Activated CD4-positive, alpha-beta T cell treated with anti-CD3 and anti-CD28 coated beads, Interleukin-2, amount 10 ng/mL, durations not matched to agents 7 days and 5 days (primary cell): Measurements from ENCODE around the gene GASK1A. TPM values are rescaled to one million over a fixed set of nuclear protein-coding genes. Genes with fewer than 3 reads are reported as not detected.

Experiments used
- CTCF ChIA-PET: fragments of 350-600 bp; sonication (Branson Sonifier 250); formaldehyde crosslinking; loops from one replicate; lab custom pipeline; 2021; ENCODE audit warnings: antibody characterized with exemption; lab: Charles Lee
- POLR2A ChIA-PET: fragments of 350-600 bp; sonication (Branson Sonifier 250); formaldehyde crosslinking; loops from one replicate; lab custom pipeline; 2021; ENCODE audit warnings: antibody characterized with exemption; lab: Charles Lee
- DNase-seq: peaks from one replicate; pipeline ENCODE4 v3.0.0-alpha.2; 2020
- H3K27ac Mint-ChIP-seq: one replicate; pipeline ENCODE4 v1.8.0; 2021; ENCODE audit warnings: mild to moderate bottlenecking, moderate library complexity, mixed read lengths
- H3K27me3 Mint-ChIP-seq: one replicate; pipeline ENCODE4 v1.8.0; 2021; ENCODE audit warnings: mixed read lengths
- H3K36me3 Mint-ChIP-seq: one replicate; pipeline ENCODE4 v1.8.0; 2021; ENCODE audit warnings: low read depth, mixed read lengths
- H3K4me1 Mint-ChIP-seq: one replicate; pipeline ENCODE4 v1.8.0; 2021; ENCODE audit warnings: mixed read lengths
- H3K4me3 Mint-ChIP-seq: one replicate; pipeline ENCODE4 v1.8.0; 2021; ENCODE audit warnings: mild to moderate bottlenecking, moderate library complexity, mixed read lengths
- H3K9me3 Mint-ChIP-seq: one replicate; pipeline ENCODE4 v1.8.0; 2021; ENCODE audit warnings: mixed read lengths
- total RNA-seq, 2 experiments: library from RNA; stranded (reverse); gene quantifications; one replicate each; pipeline ENCODE4 v1.2.3, GENCODE V29; 2021

The GASK1A gene
- total RNA-seq, 2 experiments from 2014 or later: not detected

DNA sequence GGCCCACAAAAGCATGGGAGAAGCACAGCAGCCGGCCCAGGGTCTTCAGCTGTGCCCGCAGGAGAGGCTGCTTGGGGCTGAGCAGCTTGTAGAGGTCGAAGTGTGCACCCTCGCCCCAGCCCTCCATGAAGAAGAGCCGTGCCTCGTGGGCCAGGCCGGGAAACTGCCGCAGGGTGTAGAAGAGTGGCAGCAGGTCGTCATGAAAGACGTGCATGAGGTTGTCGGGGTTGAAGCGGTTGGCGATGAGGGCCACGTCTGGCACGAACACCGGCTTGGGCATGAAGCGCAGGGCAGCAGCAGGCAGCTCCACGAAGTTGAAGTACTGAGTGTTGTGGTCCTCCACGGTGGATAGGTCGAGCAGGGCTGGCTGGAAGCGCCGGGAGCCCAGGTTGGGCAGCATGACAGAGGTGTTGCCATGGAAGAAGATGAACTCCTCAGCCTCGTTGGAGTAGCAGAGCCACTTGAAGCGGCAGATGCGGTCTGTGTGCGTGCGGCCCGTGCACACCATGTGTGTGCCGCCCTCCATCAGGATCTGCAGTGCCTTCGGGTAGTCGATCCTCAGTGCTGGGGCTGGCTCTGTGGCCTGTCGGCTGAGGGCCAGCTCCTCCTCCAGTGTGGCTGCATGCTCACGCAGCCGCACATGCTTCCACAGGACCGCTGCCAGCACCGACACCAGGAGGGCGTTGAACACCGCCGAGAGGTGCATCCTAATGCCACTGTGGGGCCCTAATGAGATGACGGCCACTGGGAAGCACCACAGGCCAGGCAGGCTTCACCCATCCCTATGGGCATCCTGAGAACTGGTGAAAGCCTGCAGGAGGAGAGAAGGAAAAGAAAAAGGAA lies 101.8 kb downstream of the GASK1A start:
- H3K27ac Mint-ChIP-seq: no peak overlapping the region
- no peaks in the 10 kb centered on the region for H3K4me1 Mint-ChIP-seq
- DNase-seq: no peak
- peaks cover 28% of the 10 kb centered on the region for H3K9me3 Mint-ChIP-seq
- H3K36me3 Mint-ChIP-seq: peaks cover 32% of the 10 kb centered on the region
- H3K27me3 Mint-ChIP-seq: no peaks in the 10 kb centered on the region
- no peak overlapping the region for H3K4me3 Mint-ChIP-seq
- CTCF ChIA-PET: no interaction called here
- POLR2A ChIA-PET: no interaction called here

DNA sequence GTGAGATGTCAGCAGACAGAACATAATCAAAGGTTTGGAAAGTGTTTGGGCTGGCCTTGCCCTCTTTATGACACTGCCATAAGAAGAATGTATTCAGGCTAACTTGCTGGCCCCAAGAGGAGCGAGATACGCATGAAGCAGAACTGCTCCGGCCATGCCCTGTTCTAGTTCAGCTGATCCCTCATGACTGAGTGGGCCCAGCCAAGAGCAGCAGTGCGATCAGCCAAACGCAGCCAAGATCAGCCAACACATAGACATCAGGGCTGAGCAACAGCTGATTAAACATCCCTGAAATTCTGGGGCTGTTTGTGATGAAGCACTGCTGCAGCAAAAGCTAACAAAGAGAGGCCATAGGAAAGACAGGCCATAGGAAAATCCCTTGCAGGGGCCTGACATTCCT lies 102.7 kb downstream of the GASK1A start:
- H3K27me3 Mint-ChIP-seq: no peaks in the 10 kb centered on the region
- no peak overlapping the region for H3K4me3 Mint-ChIP-seq
- DNase-seq: no peak
- POLR2A ChIA-PET: no interaction called here
- H3K36me3 Mint-ChIP-seq: peaks cover 32% of the 10 kb centered on the region
- H3K4me1 Mint-ChIP-seq: peaks cover 3% of the 10 kb centered on the region
- CTCF ChIA-PET: no interaction called here
- peaks cover 28% of the 10 kb centered on the region for H3K9me3 Mint-ChIP-seq
- H3K27ac Mint-ChIP-seq: no peak overlapping the region

DNA sequence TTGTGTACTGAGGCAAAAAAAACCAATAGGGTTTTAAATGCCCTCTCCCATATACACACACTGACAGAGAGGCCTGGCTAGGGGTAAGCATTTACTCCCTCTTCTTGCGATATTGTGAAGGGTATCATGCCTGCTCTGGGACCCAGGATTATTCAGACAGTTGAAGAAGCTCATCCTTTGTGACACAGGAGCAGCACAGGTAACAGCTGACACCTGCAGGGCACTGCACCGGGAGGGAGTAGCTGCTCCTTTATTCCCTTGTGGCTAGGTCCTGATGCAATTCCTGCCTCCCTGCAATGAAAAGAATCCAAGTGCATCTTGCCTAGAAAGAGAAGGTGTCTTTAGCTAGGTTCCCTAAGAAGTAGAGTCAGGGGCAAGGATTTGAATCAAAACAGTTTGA lies 103.3 kb downstream of the GASK1A start:
- no peaks in the 10 kb centered on the region for H3K27me3 Mint-ChIP-seq
- POLR2A ChIA-PET: no interaction called here
- DNase-seq: no peak
- H3K9me3 Mint-ChIP-seq: peaks cover 28% of the 10 kb centered on the region
- H3K27ac Mint-ChIP-seq: no peak overlapping the region
- H3K4me1 Mint-ChIP-seq: peaks cover 5% of the 10 kb centered on the region
- peaks cover 32% of the 10 kb centered on the region for H3K36me3 Mint-ChIP-seq
- CTCF ChIA-PET: no interaction called here
- no peak overlapping the region for H3K4me3 Mint-ChIP-seq

DNA sequence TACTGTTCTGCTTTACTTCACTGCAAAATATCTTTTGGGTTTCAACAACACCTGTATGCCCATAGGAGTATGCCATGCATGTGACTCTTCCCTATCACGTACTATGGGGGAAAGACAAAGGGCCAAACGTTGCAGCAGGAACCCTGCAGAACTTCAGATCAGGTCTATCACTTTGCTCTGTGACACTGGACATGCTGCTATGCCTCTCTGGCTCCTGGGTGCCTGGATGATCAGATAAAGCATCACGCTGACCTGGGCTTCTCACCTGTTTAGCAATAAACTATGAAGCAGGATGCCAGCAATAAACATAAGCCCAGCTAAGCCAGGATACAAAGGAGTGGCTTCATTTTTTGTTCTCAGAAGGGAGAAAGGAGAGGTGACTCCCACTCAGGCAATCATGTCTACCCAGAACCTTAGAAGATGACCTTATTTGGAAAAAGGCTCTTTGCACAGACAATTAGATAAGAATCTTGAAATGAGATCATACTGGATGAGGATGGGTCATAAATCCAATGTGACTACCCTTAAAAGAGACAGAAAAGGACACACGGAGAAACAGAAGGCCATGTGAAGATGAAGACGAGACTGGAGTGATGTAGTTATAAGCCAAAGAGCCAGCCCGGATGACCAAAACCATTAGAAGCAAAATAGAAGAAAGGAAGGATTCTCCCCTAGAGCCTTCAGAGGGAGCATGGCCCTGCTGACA lies 107.5 kb downstream of the GASK1A start:
- Mint-ChIP-seq H3K27ac (no peak overlapping the region), H3K9me3 (peaks cover 24% of the 10 kb centered on the region), H3K4me3 (no peak overlapping the region), H3K36me3 (peaks cover 16% of the 10 kb centered on the region), H3K4me1 (peaks cover 5% of the 10 kb centered on the region), H3K27me3 (no peaks in the 10 kb centered on the region)
- ChIA-PET CTCF (interaction anchor here (1.2 kb wide), 1 partner anchor 37 kb away, joined by 3 read pairs; no protein-coding TSS in a partner anchor), POLR2A (no interaction called here)
- DNase-seq: no peak

DNA sequence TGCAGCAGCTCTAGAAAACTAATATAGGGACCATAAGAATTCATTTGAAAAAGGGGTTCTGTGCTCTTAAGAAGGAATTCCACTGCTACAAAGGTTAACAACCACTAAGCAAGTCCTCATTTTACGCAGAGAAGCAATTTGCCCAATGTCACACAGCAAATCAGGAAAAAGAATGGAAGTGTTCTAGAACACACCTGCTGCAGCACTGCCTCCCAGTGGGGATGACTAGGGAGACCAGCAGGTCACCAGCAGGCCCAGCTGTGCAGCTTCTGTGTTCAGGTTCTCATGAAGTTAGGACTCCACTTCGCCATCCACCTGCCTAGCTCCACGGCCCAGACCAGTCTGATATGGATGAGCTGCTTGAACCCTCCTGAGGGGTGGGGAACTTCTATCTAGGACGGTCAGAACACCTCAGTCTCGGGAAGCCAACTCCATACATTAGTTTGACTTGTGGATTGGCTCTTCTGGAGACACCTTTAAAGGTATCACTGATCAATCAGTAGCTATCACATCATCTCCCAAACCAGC lies 108.2 kb downstream of the GASK1A start:
- H3K9me3 Mint-ChIP-seq: peaks cover 22% of the 10 kb centered on the region
- no peak overlapping the region for H3K27ac Mint-ChIP-seq
- no peaks in the 10 kb centered on the region for H3K27me3 Mint-ChIP-seq
- H3K36me3 Mint-ChIP-seq: peaks cover 13% of the 10 kb centered on the region
- no peak overlapping the region for H3K4me3 Mint-ChIP-seq
- peaks cover 5% of the 10 kb centered on the region for H3K4me1 Mint-ChIP-seq
- POLR2A ChIA-PET: no interaction called here
- peak; percentile 13 for DNase-seq
- CTCF ChIA-PET: no interaction called here

DNA sequence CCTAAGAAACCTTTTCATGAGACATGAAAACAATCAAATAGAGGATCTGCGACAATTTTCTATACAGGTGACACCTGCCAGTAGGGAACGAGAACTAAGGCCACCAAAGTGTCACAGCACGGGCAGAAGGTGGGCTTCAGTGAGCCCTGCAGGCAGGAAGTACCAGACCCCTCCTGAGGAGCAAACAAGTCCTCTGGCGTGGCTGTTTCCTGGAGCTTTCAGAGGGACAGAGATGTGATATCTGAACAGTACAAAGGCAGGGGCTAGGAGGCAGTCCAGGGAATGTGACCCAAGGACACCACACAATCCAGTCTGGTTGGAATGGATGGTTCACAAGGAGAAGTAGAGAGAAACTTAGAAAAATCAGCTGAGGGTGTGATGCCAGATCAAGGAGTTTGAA lies 110.0 kb downstream of the GASK1A start:
- H3K27ac Mint-ChIP-seq: no peak overlapping the region
- peaks cover 10% of the 10 kb centered on the region for H3K9me3 Mint-ChIP-seq
- no peaks in the 10 kb centered on the region for H3K27me3 Mint-ChIP-seq
- ChIA-PET POLR2A (interaction anchor here (0.6 kb wide), 1 partner anchor 498 kb away, joined by 4 read pairs; the partner anchor contains the start of gene SS18L2), CTCF (interaction anchor here (0.9 to 1.5 kb wide), 2 partner anchors 16 to 18 kb away, joined by 3 read pairs; no protein-coding TSS in a partner anchor)
- H3K36me3 Mint-ChIP-seq: no peaks in the 10 kb centered on the region
- H3K4me3 Mint-ChIP-seq: no peak overlapping the region
- DNase-seq: no peak
- H3K4me1 Mint-ChIP-seq: peaks cover 5% of the 10 kb centered on the region

DNA sequence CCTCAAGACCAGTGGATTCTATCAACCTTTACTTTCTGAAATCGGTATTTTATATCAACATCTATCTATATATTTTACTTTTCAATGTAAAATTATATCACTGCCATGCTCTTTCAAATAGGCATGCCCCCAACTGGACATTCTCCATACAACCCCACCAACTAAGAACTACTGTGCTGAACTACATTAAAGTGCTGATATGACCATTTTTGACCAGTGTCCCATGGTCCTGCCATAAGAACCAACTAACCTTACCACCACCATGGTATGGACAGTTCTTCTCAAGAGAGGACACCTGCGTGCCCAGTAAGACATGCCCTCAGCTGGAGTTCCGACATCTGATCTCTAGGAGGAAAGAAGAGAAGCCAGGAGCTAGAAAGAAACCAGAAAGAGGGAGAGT lies 111.1 kb downstream of the GASK1A start:
- no peaks in the 10 kb centered on the region for H3K36me3 Mint-ChIP-seq
- ChIA-PET POLR2A (no interaction called here), CTCF (interaction anchor here (0.6 to 1.3 kb wide), 2 partner anchors 12 to 167 kb away, joined by 3 to 6 read pairs; no protein-coding TSS in a partner anchor)
- H3K4me3 Mint-ChIP-seq: no peak overlapping the region
- peaks cover 5% of the 10 kb centered on the region for H3K4me1 Mint-ChIP-seq
- no peaks in the 10 kb centered on the region for H3K27me3 Mint-ChIP-seq
- H3K27ac Mint-ChIP-seq: no peak overlapping the region
- no peak for DNase-seq
- H3K9me3 Mint-ChIP-seq: peaks cover 4% of the 10 kb centered on the region

DNA sequence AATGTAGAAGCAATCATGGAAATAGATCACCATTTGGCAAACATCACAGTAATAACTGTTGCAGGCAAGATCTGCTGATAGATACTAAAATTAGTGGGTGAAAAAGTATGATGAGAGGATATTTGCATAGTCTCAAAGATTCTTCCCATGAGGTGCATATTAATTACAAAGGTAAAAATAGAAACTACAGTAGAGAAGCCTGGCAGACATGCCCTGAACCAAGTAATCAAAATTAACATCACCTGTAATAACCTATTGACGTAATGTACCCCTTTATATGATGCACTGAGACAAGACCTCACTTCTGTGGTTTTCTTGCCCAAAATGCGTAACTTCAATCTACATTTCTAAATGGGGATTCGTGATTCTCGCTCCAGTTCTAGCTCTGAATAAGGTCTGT lies 112.4 kb downstream of the GASK1A start:
- H3K4me1 Mint-ChIP-seq: peaks cover 5% of the 10 kb centered on the region
- no peak overlapping the region for H3K27ac Mint-ChIP-seq
- no peak for DNase-seq
- no peaks in the 10 kb centered on the region for H3K36me3 Mint-ChIP-seq
- ChIA-PET CTCF (interaction anchor here (1.3 kb wide), 1 partner anchor 13 kb away, joined by 6 read pairs; no protein-coding TSS in a partner anchor), POLR2A (no interaction called here)
- H3K4me3 Mint-ChIP-seq: no peak overlapping the region
- H3K9me3 Mint-ChIP-seq: no peaks in the 10 kb centered on the region
- H3K27me3 Mint-ChIP-seq: no peaks in the 10 kb centered on the region

DNA sequence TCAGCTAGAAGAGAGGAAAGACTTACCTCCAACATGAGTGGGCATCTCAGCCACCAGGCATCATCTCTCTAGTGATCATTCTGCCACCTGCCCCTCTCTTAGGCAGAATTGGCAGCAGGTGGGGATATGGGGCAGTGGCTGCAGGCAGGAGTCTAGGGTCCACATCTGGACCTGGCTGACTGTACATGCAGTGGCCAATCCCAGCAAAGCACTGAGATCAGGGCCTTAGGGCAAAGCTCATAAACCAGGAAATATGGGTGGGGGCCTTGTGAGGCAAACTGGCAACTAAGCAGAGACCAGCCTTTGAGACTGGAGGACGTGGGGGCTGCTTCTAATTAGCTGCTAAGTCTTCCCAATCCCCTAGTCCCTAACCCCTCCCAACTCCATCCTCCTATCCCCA lies 113.9 kb downstream of the GASK1A start:
- H3K4me1 Mint-ChIP-seq: no peaks in the 10 kb centered on the region
- DNase-seq: no peak
- no peaks in the 10 kb centered on the region for H3K27me3 Mint-ChIP-seq
- H3K4me3 Mint-ChIP-seq: no peak overlapping the region
- ChIA-PET CTCF (no interaction called here), POLR2A (no interaction called here)
- H3K27ac Mint-ChIP-seq: no peak overlapping the region
- no peaks in the 10 kb centered on the region for H3K9me3 Mint-ChIP-seq
- H3K36me3 Mint-ChIP-seq: no peaks in the 10 kb centered on the region

DNA sequence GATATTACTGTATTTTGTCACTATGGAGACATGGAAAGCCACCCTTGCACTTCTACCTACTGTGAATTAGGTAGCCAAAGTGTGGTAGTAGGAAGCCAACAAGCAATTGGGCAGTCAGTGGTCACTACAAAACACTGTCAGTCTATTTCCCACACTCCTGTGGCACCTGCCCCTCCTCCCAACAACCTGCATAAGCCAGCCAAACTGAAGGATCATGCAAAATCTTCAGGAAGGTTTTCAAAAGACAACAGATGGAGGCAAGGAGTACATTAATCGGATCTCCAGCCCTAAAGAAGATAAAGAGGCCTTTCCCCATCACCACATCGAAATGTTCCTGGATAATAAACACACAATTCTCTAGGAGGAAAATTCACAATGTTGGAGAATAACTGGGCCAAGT lies 114.9 kb downstream of the GASK1A start:
- Mint-ChIP-seq H3K4me1 (no peaks in the 10 kb centered on the region), H3K27ac (no peak overlapping the region), H3K27me3 (no peaks in the 10 kb centered on the region), H3K4me3 (no peak overlapping the region), H3K36me3 (no peaks in the 10 kb centered on the region), H3K9me3 (no peaks in the 10 kb centered on the region)
- POLR2A ChIA-PET: no interaction called here
- DNase-seq: no peak
- CTCF ChIA-PET: no interaction called here

DNA sequence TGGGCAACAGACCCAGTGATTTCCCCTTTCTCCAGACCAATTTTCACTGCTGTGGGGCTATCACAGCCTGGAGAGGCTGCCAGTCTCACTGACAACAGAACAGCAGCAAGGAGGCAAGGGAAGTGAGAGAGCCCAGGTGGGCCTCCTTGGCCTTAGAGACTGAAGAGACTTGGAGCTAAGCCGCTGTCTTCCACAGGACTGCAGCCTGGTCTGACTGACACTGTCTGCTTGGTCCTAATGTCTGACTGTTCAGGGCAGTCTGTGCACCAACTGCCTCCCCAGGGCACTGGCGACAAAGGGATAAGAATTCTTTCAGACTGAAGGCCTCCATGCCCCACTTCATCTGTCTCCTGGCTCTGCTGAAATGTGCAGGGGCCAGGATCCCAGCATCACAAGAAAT lies 115.3 kb downstream of the GASK1A start:
- Mint-ChIP-seq H3K9me3 (no peaks in the 10 kb centered on the region), H3K27ac (no peak overlapping the region), H3K4me1 (no peaks in the 10 kb centered on the region), H3K27me3 (no peaks in the 10 kb centered on the region), H3K36me3 (no peaks in the 10 kb centered on the region), H3K4me3 (no peak overlapping the region)
- DNase-seq: no peak
- ChIA-PET CTCF (interaction anchor here (0.6 kb wide), 1 partner anchor 66 kb away, joined by 4 read pairs; no protein-coding TSS in a partner anchor), POLR2A (no interaction called here)

DNA sequence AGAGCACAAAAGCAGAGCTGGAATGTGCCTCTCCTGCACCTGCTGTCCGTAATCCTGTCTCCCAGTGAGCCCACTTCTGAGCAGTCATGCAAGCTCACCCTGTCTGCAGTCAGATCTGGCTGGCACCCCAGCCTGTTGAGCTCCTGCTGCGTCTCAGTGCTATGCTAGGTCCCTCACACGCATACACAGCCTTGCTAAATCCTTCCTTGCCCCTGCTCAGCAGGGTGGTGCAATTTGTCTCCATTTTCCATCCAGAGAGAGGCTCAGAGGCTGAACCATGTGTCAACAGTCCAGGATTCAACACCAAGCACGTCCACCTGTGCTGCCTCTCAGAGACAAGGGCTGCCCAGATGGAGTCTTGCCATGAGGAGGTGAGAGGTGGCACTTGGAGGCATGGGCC lies 115.7 kb downstream of the GASK1A start:
- Mint-ChIP-seq H3K4me1 (no peaks in the 10 kb centered on the region), H3K27me3 (no peaks in the 10 kb centered on the region), H3K27ac (no peak overlapping the region), H3K4me3 (no peak overlapping the region), H3K36me3 (no peaks in the 10 kb centered on the region), H3K9me3 (no peaks in the 10 kb centered on the region)
- ChIA-PET CTCF (interaction anchor here (0.6 kb wide), 1 partner anchor 65 kb away, joined by 4 read pairs; no protein-coding TSS in a partner anchor), POLR2A (no interaction called here)
- no peak for DNase-seq

DNA sequence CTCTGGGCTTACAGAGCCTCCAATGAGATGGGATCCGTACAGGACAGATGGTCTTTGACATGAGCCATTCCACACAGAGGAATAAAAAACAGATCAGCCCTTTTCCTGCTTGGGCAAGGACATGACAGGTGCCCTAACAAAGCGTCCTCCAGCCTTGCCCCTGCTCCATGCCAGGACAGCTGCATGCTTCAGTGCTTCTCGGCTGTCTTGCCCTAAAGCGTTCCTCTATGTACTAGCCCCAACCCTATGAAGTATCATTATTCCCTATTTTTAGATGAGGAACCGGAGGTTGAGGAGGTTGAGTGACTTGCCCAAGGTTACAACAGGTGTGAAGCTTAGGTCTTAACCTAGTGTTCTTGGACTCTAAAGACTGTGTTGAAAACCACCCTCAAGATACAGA lies 116.3 kb downstream of the GASK1A start:
- CTCF ChIA-PET: no interaction called here
- POLR2A ChIA-PET: no interaction called here
- H3K27ac Mint-ChIP-seq: no peak overlapping the region
- H3K4me3 Mint-ChIP-seq: no peak overlapping the region
- H3K27me3 Mint-ChIP-seq: no peaks in the 10 kb centered on the region
- DNase-seq: no peak
- no peaks in the 10 kb centered on the region for H3K9me3 Mint-ChIP-seq
- no peaks in the 10 kb centered on the region for H3K36me3 Mint-ChIP-seq
- no peaks in the 10 kb centered on the region for H3K4me1 Mint-ChIP-seq
